HepG2 (cell line): ENCODE results near the gene TMEM198. TPM values are rescaled to one million over a fixed set of nuclear protein-coding genes. Genes with fewer than 3 reads are reported as not detected.
A peak's percentile ranks its signal among the peaks of the same experiment; 100 is the strongest.

Source experiments
- AGO1 ChIP-seq: fragments of 200-400 bp; formaldehyde crosslinking; IDR thresholded peaks from 2 replicates; pipeline ENCODE4 v1.6.1; 2017; ENCODE audit warnings: mild to moderate bottlenecking, low read depth, low read length, moderate library complexity; ENCODE audit not compliant: poor library complexity, severe bottlenecking
- CREB1 ChIP-seq, 2 experiments: fragments of 450-650 bp in 1 of 2; IDR thresholded peaks; 2 replicates each; pipeline ENCODE4 v1.6.1; 2016 to 2017; ENCODE audit warnings: control low read depth in 1 of 2, mild to moderate bottlenecking in 1 of 2, missing compliant biosample characterization in 1 of 2, missing genetic modification characterization in 1 of 2
- DNMT3B ChIP-seq: conservative IDR thresholded peaks from 2 replicates; pipeline ENCODE4 v1.6.1; 2016; ENCODE audit warnings: missing biosample characterization, control low read depth
- ERF ChIP-seq: IDR thresholded peaks from 2 replicates; pipeline ENCODE4 v1.6.1; 2018; ENCODE audit warnings: missing biosample characterization, missing genetic modification reagents
- ETV6 ChIP-seq: sonication (generic); formaldehyde crosslinking; conservative IDR thresholded peaks from 2 replicates; pipeline ENCODE4 v1.4.0; 2020; ENCODE audit warnings: missing genetic modification reagents
- FOSL2 ChIP-seq: sonication (generic); formaldehyde crosslinking; IDR thresholded peaks from 2 replicates; pipeline ENCODE4 v1.4.0; 2020; ENCODE audit warnings: missing genetic modification reagents
- FOXK1 ChIP-seq: sonication (generic); formaldehyde crosslinking; IDR thresholded peaks from 2 replicates; pipeline ENCODE4 v1.4.0; 2020; ENCODE audit warnings: low read depth, missing genetic modification reagents, borderline replicate concordance
- GPBP1L1 ChIP-seq: sonication (generic); formaldehyde crosslinking; IDR thresholded peaks from 2 replicates; pipeline ENCODE4 v1.5.0; 2020; ENCODE audit warnings: mild to moderate bottlenecking, missing genetic modification reagents
- HCFC1 ChIP-seq: fragments of 150-350 bp; IDR thresholded peaks from 2 replicates; pipeline ENCODE4 v1.6.1; 2014; ENCODE audit warnings: low read depth, low read length
- MXD1 ChIP-seq: sonication (generic); formaldehyde crosslinking; IDR thresholded peaks from 2 replicates; pipeline ENCODE4 v1.4.0; 2020; ENCODE audit warnings: mild to moderate bottlenecking, missing genetic modification reagents
- NFYC ChIP-seq: IDR thresholded peaks from 2 replicates; pipeline ENCODE4 v1.6.1; 2016; ENCODE audit warnings: missing genetic modification reagents, missing compliant biosample characterization
- PLRG1 ChIP-seq: fragments of 450-650 bp; conservative IDR thresholded peaks from 2 replicates; pipeline ENCODE4 v1.6.1; 2016
- PLSCR1 ChIP-seq: sonication (generic); formaldehyde crosslinking; IDR thresholded peaks from 2 replicates; pipeline ENCODE4 v1.5.0; 2020; ENCODE audit warnings: missing genetic modification reagents, mild to moderate bottlenecking, borderline replicate concordance
- PTBP1 ChIP-seq: fragments of 200-400 bp; formaldehyde crosslinking; IDR thresholded peaks from 2 replicates; pipeline ENCODE4 v1.6.1; 2018; ENCODE audit warnings: low read length, low read depth; ENCODE audit not compliant: poor library complexity, severe bottlenecking
- SIN3B ChIP-seq: fragments of 150-350 bp; IDR thresholded peaks from 2 replicates; pipeline ENCODE4 v1.6.1; 2014; ENCODE audit warnings: low read length
- SMAD9 ChIP-seq: sonication (generic); formaldehyde crosslinking; IDR thresholded peaks from 2 replicates; pipeline ENCODE4 v1.5.1; 2020; ENCODE audit warnings: mild to moderate bottlenecking, missing genetic modification reagents
- SPEN ChIP-seq: sonication (generic); formaldehyde crosslinking; IDR thresholded peaks from 2 replicates; pipeline ENCODE4 v1.5.1; 2020; ENCODE audit warnings: low read depth, mild to moderate bottlenecking, missing genetic modification reagents
- TEAD3 ChIP-seq: optimal IDR thresholded peaks from 2 replicates; pipeline ENCODE3; 2016; ENCODE audit warnings: borderline replicate concordance
- TERF1 ChIP-seq: sonication (generic); formaldehyde crosslinking; IDR thresholded peaks from 2 replicates; pipeline ENCODE4 v1.8.0; 2022; ENCODE audit warnings: mild to moderate bottlenecking, missing genetic modification reagents, moderate library complexity
- TMF1 ChIP-seq: sonication (generic); formaldehyde crosslinking; IDR thresholded peaks from 2 replicates; pipeline ENCODE4 v1.8.1; 2022; ENCODE audit warnings: low read depth, missing genetic modification reagents
- TOPORS ChIP-seq: sonication (generic); formaldehyde crosslinking; IDR thresholded peaks from 2 replicates; pipeline ENCODE4 v1.8.0; 2023; ENCODE audit warnings: mild to moderate bottlenecking, missing genetic modification reagents
- ZBTB3 ChIP-seq: sonication (generic); formaldehyde crosslinking; IDR thresholded peaks from 2 replicates; pipeline ENCODE4 v1.4.0; 2020; ENCODE audit warnings: low read depth, mild to moderate bottlenecking, moderate library complexity, missing genetic modification reagents, borderline replicate concordance
- ZC3H13 ChIP-seq: sonication (generic); formaldehyde crosslinking; IDR thresholded peaks from 2 replicates; pipeline ENCODE4 v1.8.1; 2023; ENCODE audit warnings: mild to moderate bottlenecking, missing genetic modification reagents, moderate library complexity
- ZNF30 ChIP-seq: sonication (generic); formaldehyde crosslinking; IDR thresholded peaks from 2 replicates; pipeline ENCODE4 v1.5.0; 2020; ENCODE audit warnings: mild to moderate bottlenecking, missing genetic modification reagents
- ZNF441 ChIP-seq: sonication (generic); formaldehyde crosslinking; IDR thresholded peaks from 2 replicates; pipeline ENCODE4 v1.7.0; 2021; ENCODE audit warnings: missing genetic modification reagents, borderline replicate concordance
- ZNF446 ChIP-seq: sonication (generic); formaldehyde crosslinking; IDR thresholded peaks from 2 replicates; pipeline ENCODE4 v1.5.0; 2020; ENCODE audit warnings: mild to moderate bottlenecking, missing genetic modification reagents
- ZNF510 ChIP-seq: sonication (generic); formaldehyde crosslinking; IDR thresholded peaks from 2 replicates; pipeline ENCODE4 v1.4.0; 2020; ENCODE audit warnings: low read depth, mild to moderate bottlenecking, missing genetic modification reagents
- ZNF616 ChIP-seq: sonication (generic); formaldehyde crosslinking; IDR thresholded peaks from 2 replicates; pipeline ENCODE4 v1.5.0; 2020; ENCODE audit warnings: low read depth, mild to moderate bottlenecking, missing genetic modification reagents
- ZNF672 ChIP-seq: sonication (generic); formaldehyde crosslinking; IDR thresholded peaks from 2 replicates; pipeline ENCODE4 v1.8.1; 2022; ENCODE audit warnings: missing genetic modification reagents
- polyA plus RNA-seq, 8 experiments: library from polyadenylated mRNA; depleted of rRNA in 3 of 8; stranded (reverse) in 7 of 8; unstranded in 1 of 8; fragments of >200 nt; fragmentation: Illumina TruSeq in 4 of 8; extraction: Trizol in 4 of 8; gene quantifications; 2 replicates each; pipeline versions ENCODE4 v1.2.1 to v1.2.3, GENCODE V29; 2011 to 2016; ENCODE audit warnings: low read depth in 4 of 8, missing spikeins in 1 of 8, mixed read lengths in 1 of 8; ENCODE audit not compliant: insufficient read depth in 1 of 8
- total RNA-seq, 5 experiments: library from RNA; depleted of rRNA; stranded (reverse); fragments of >200 nt; fragmentation: Illumina TruSeq; extraction: Trizol; gene quantifications; 2 replicates each; pipeline ENCODE4 v1.2.3, GENCODE V29; 2016; ENCODE audit warnings: low read depth in 1 of 5

The TMEM198 gene
- total and polyA plus RNA-seq, 2 of the 13 experiments (the other 11 are each of a cell fraction or from before 2014, with no cell fraction given), result 17.3 to 23.5 TPM

- TF ChIP-seq ZC3H13 (CRISPR knock-in tag) (peak; percentile 35; the same call in 1 of the 2 replicates), ZNF441 (CRISPR knock-in tag) (no peak), PLRG1 (no peak), ZNF616 (CRISPR knock-in tag) (peak; percentile 93), MXD1 (CRISPR knock-in tag) (no peak; the same call in 1 of the 2 replicates), SPEN (CRISPR knock-in tag) (no peak), HCFC1 (no peak), CREB1 (IDR thresholded peaks at IDR 0.05) (no peak), CREB1 (CRISPR knock-in tag; IDR thresholded peaks at IDR 0.05) (no peak), ZNF30 (CRISPR knock-in tag) (no peak), TEAD3 (CRISPR knock-in tag) (peak; percentile 62), ZNF672 (CRISPR knock-in tag) (no peak), ERF (CRISPR knock-in tag) (no peak), ZNF446 (CRISPR knock-in tag) (peak; percentile 75; the same call in 1 of the 2 replicates), ZBTB3 (CRISPR knock-in tag) (no peak), SMAD9 (CRISPR knock-in tag) (no peak), NFYC (no peak), FOSL2 (CRISPR knock-in tag) (peak; percentile 9; the same call in 1 of the 2 replicates), TERF1 (CRISPR knock-in tag) (no peak), PLSCR1 (no peak), TOPORS (CRISPR knock-in tag) (no peak), GPBP1L1 (CRISPR knock-in tag) (no peak), PTBP1 (no peak), AGO1 (no peak), FOXK1 (CRISPR knock-in tag) (no peak), DNMT3B (CRISPR knock-in tag) (no peak), SIN3B (no peak), ZNF510 (0 out of 2 replicates have a peak, but pooled peaks have one; percentile 18), TMF1 (CRISPR knock-in tag) (no peak; the same call in 1 of the 2 replicates), ETV6 (CRISPR knock-in tag) (no peak; the same call in 1 of the 2 replicates)
Measured at GRCh38 chr2:219497495-219498279, 46.1 kb upstream of the TMEM198 start (continued).
